GM20000 (cell line): Measurements from ENCODE around the gene C1QTNF4.
"Not testable (repeated sequence)": the region's sequence is repeated elsewhere in the genome, so short reads cannot be mapped to it uniquely, and the experiment has no call there.

Experiments used
- DNase-seq: peaks from one replicate; pipeline ENCODE4 v3.0.0; 2012; ENCODE audit warnings: low spot score
- TF ChIP-seq, protein P1 (sequence below): IDR thresholded peaks from 2 replicates; pipeline ENCODE4 v1.5.1; 2012; ENCODE audit warnings: mild to moderate bottlenecking, control low read depth; ENCODE audit errors: extremely low read depth, missing control alignments

The C1QTNF4 gene

DNA sequence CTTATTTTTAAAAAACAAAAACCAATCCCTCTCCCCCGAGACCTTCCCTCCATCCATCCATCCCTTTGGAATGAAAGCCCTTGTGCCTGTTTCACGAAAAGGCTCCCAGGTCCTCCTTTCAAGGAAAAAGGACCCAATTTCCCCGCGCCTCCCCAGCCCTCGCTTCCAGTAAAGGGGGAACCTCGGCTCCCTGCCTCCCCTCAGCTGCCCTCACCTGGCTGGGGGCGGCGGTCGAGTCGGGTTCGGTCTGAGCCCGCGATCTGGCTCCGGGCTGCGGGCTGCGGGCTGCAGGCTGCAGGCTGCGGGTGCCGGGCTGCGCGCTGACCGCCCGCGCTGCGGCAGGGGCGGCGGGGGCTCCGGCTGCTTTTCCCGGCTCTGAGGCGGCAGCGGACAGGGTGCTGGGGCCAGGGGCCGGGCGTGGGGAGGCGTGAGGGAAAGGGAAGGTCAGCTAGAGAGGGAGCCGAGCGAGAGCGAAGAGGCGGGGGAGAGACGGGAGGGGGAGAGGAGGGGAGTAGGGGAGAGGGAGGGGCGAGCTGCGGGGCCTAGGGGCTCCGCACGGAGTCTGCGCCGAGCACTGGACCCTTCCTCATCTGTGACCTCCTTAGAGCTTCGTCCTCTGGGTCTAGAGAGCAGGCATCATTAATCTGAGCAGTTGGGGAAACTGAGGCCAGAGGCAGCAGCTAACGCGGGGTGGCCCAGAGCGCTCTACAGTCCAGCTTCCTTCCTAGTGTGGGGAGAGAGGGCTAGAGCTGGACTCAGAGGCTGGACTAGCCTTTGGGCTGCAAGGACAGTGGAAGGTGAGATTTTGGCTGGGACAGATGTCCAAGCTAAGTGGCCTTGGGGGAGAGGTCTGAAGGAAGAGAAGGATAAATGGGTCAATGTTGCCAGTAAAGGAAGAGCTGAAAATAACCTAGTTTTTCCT is at the start of gene C1QTNF4:
Gene C1QTNF4, minus strand, starts transcription at position 478 of the 922 bp plus-strand sequence. CDS start 3,601 bp downstream, outside the sequence.
- DNase-seq: no peak

DNA sequence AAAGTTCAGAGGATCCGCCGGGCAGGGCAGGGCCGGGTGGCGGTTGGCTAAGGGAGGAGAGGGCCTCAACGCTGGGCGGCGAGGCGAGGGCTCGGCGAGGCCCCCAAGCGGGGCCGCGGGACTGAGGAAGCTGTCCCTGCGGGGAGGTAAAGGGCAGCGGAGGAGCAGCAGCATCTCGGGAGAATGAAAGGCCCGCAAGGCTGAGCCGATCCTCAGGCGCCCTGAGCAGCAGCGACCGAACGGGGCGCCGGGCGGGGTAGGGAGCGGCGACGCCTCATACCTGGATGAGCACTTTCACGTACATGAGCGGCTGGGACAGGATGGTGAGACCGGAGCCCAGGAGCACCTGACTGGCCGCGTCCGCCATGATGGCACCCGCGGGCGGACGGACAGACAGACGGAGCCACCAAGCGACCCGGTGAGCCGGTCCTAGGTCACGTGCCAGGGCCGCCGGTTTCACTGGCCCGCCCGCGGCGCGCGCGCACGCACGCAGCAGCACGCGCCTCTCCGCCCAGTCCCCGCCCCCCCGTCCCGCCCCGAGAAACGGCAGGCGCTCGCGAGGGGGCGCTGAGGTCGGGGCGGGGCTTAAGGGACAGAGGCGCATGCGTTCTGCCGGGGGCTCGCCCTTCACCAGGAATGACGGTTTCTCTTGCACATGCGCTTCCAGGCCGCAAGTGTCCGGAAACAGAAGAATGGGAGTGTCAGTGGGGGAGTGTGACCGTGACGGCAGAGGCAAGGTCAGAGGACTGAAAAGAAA is 48.1 kb upstream of the C1QTNF4 start, which contains the start of gene MTCH2:
Gene MTCH2, minus strand, starts transcription at position 461 of the 757 bp plus-strand sequence. Its CDS starts 94 bp downstream, at position 367.
- TF ChIP-seq, protein P1, sequence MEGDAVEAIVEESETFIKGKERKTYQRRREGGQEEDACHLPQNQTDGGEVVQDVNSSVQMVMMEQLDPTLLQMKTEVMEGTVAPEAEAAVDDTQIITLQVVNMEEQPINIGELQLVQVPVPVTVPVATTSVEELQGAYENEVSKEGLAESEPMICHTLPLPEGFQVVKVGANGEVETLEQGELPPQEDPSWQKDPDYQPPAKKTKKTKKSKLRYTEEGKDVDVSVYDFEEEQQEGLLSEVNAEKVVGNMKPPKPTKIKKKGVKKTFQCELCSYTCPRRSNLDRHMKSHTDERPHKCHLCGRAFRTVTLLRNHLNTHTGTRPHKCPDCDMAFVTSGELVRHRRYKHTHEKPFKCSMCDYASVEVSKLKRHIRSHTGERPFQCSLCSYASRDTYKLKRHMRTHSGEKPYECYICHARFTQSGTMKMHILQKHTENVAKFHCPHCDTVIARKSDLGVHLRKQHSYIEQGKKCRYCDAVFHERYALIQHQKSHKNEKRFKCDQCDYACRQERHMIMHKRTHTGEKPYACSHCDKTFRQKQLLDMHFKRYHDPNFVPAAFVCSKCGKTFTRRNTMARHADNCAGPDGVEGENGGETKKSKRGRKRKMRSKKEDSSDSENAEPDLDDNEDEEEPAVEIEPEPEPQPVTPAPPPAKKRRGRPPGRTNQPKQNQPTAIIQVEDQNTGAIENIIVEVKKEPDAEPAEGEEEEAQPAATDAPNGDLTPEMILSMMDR: peak; percentile 7
- DNase-seq: peak; percentile 97

More for the DNA sequence above, at the start of gene C1QTNF4:
- TF ChIP-seq, protein P1: no peak

DNA sequence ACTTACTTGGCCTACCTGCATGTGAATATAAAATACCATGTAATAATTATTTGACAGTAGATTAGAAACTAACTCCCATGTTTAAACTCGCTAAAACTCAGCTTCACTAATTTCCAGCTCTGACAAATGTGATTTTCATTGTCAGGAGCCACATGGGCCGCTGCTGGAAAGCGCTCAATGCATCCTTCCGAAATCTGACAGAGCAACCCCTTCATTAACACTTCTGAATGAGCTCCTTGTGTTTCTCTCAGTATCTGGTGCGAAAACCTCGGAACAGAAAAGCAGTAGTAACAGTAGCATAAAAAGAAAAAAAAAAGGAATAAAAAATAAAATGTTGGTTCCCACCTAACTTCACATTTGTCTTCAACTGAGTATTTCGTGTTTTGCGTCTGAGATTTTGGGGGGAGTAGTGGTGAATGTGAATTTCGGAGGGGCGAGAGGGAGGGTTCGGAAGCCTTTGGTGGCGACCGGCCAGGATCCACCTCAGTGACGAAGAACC is 47.4 kb upstream of the C1QTNF4 start:
- no peak for DNase-seq
- TF ChIP-seq, protein P1: no peak

DNA sequence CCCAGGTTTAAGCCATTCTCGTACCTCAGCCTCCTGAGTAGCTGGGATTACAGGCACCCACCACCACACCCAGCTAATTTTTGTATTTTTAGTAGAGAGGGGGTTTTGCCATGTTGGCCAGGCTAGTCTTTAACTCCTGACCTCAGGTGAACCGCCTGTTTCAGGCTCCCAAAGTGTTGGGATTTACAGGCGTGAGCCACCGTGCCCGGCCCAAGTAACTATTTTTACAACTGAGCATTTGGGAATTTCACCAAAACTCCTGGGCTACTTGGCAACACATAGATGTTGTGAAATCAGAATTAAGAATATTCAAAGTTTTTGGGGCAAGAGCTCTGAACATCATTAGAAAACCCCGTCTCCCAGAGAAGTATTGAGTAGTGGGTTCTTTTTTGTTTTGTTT is 46.3 kb upstream of the C1QTNF4 start:
- not testable (repeated sequence) for DNase-seq

DNA sequence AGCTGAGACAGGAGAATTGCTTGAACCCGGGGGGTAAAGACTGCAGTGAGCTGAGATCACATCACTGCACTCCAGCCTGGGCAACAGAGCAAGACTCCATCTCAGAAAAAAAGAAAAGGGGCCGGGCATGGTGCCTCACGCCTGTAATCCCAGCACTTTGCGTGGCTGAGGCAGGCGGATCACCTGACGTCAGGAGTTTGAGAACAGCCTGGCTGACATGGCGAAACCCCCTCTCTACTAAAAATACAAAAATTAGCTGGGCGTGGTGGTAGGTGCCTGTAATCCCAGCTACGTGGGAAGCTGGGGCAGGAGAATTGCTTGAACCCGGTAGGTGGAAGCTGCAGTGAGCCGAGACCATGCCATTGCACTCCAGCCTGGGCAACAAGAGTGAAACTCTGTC is 42.1 kb upstream of the C1QTNF4 start:
- DNase-seq: not testable (repeated sequence)

DNA sequence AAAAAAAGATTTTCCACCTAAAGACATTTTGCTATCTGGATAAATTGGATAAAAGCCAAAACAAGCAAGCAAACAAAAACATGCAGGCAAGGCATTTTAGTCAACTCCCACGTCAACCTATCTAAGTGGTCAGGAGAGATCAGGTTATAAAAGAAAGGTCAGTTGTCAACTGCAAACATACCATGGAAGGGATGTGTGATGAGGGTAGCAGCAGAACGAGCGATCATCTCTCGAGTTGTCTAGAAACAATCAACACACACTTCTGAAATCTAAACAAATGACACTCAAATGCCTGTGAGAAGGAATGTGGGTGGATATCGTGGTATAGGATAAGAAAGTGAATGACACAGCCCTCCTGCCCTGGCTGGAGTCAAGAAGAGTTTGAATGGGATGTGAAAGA is 37.3 kb upstream of the C1QTNF4 start:
- TF ChIP-seq, protein P1: no peak
- no peak for DNase-seq

DNA sequence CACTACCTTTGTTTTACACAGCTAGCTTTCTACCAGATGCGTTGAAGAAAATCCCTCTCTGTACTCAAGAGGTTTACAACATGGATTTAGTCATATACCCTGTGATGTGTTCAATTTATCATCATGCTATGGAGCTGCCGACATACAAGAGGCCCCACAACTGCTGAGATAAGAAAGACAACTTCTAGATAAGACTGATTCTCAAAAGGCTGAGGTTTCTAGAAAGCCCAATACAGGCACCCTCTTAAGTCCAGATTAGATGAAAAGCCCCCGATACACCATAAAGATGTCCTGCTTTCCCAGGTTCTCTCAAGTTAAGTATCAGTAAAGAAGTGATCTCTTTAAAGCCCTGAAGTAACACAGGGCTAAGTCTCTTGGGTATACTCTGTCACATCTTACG is 33.8 kb upstream of the C1QTNF4 start:
- TF ChIP-seq, protein P1: no peak
- DNase-seq: no peak

DNA sequence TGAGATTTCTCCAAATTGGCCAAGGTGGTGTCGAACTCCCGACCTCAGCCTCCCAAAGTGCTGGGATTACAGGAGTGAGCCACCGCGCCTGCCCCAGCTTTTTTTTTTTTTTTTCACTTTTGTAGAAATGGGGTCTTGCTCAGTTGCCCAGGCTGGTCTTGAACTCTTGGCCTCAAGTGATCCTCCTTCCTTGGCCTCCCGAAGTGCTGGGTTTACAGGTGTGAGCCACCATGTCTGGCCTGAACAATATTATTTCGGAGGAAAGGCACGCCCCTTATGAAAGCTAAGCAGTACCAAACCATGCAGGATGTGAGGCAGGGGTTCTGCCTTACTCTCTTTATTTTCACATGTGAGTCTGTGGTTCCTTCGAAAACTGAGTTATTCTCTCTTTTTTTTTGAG is 32.0 kb upstream of the C1QTNF4 start:
- no peak for DNase-seq
- TF ChIP-seq, protein P1: no peak
